ENCODE measurements around the gene WDR88. TPM values are rescaled to one million over a fixed set of nuclear protein-coding genes. Genes with fewer than 3 reads are reported as not detected.

The WDR88 gene
- total and polyA plus RNA-seq, 2 of the 4 experiments (the other 2 are of a cell fraction): not detected

DNA sequence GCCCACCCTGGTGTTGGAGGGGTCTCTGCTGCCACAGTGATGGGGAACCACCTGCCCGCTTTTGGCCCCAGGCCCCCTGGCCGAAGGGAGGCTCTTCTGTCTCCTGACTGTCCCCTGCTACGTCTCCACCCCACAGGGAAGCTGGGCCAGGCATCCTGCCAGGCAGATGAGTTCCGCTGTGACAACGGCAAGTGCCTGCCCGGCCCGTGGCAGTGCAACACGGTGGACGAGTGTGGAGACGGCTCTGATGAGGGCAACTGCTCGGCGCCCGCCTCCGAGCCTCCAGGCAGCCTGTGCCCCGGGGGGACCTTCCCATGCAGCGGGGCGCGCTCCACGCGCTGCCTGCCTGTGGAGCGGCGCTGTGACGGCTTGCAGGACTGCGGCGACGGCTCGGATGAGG, 73.2 kb downstream of the WDR88 start:
- H3K4me3 ChIP-seq (ENCODE audit: insufficient read depth, low read depth, low read length): no peak overlapping the region
- H2BK120ac ChIP-seq (ENCODE audit: low read depth, low read length): no peak overlapping the region
- no peak overlapping the region for H3K18ac ChIP-seq (ENCODE audit: low read depth, low read length)
- no peak overlapping the region for H2BK5ac ChIP-seq (ENCODE audit: low read depth, low read length, poor library complexity, severe bottlenecking)
- ATAC-seq (ENCODE audit: low read depth): no peak
- no peaks in the 10 kb centered on the region for H3K4me1 ChIP-seq (ENCODE audit: control insufficient read depth, insufficient read depth, low read length)
- no peak overlapping the region for H3K56ac ChIP-seq (ENCODE audit: extremely low read depth, insufficient read depth, low read length)
- 95% methylated on average over 25 of the region's 27 CpGs; no CpG with 5 or more reads in 1 of the 2 experiments for WGBS, 2 experiments (ENCODE audit: extremely low coverage in 2 of 2, insufficient read length in 1 of 2)
- intact Hi-C loops (cut with micrococcal nuclease): no loop called here
- no peak overlapping the region for H3K27ac ChIP-seq (ENCODE audit: insufficient read depth, low read length)
- TF ChIP-seq RFX5 (IDR thresholded peaks at IDR 0.05; ENCODE audit: low read depth, low read length) (no peak), MAFK (IDR thresholded peaks at IDR 0.05; ENCODE audit: low read depth, low read length) (no peak), MXI1 (IDR thresholded peaks at IDR 0.05; ENCODE audit: borderline replicate concordance, low read depth, low read length) (no peak), POLR2A (IDR thresholded peaks at IDR 0.05; ENCODE audit: low read depth, low read length) (no peak), RCOR1 (IDR thresholded peaks at IDR 0.05; ENCODE audit: insufficient replicate concordance, low read length) (no peak), FOS (IDR thresholded peaks at IDR 0.05; ENCODE audit: low read depth, low read length) (no peak), MAZ (IDR thresholded peaks at IDR 0.05; ENCODE audit: borderline replicate concordance, low read depth, low read length) (no peak), NFE2L2 (IDR thresholded peaks at IDR 0.05; ENCODE audit: low read depth, low read length) (no peak), RAD21 (IDR thresholded peaks at IDR 0.05; ENCODE audit: low read length) (no peak), SMC3 (IDR thresholded peaks at IDR 0.05; ENCODE audit: low read depth, low read length) (no peak), ELK1 (IDR thresholded peaks at IDR 0.05; ENCODE audit: borderline replicate concordance, low read depth, low read length) (no peak), CHD1 (IDR thresholded peaks at IDR 0.05; ENCODE audit: low read depth, low read length) (no peak)
- TF ChIP-seq, protein P1, sequence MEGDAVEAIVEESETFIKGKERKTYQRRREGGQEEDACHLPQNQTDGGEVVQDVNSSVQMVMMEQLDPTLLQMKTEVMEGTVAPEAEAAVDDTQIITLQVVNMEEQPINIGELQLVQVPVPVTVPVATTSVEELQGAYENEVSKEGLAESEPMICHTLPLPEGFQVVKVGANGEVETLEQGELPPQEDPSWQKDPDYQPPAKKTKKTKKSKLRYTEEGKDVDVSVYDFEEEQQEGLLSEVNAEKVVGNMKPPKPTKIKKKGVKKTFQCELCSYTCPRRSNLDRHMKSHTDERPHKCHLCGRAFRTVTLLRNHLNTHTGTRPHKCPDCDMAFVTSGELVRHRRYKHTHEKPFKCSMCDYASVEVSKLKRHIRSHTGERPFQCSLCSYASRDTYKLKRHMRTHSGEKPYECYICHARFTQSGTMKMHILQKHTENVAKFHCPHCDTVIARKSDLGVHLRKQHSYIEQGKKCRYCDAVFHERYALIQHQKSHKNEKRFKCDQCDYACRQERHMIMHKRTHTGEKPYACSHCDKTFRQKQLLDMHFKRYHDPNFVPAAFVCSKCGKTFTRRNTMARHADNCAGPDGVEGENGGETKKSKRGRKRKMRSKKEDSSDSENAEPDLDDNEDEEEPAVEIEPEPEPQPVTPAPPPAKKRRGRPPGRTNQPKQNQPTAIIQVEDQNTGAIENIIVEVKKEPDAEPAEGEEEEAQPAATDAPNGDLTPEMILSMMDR (conservative IDR thresholded peaks at IDR 0.05; ENCODE audit: low read depth, low read length): no peak
- H3K4ac ChIP-seq (ENCODE audit: low read depth, low read length): no peak overlapping the region
- H3K79me1 ChIP-seq (ENCODE audit: low read depth in 1 of 2, low read length in 2 of 2): peaks cover 0 to 8% of the 10 kb centered on the region in 2 experiments; a peak in 1 of 4 replicates
- no peak overlapping the region for H2BK15ac ChIP-seq (ENCODE audit: low read depth, low read length)
- H2AK9ac ChIP-seq (replicated peaks; ENCODE audit: low read depth, low read length, poor library complexity): no peak overlapping the region
- no peaks in the 10 kb centered on the region for H3K9me3 ChIP-seq (ENCODE audit: control insufficient read depth, insufficient read depth, low read length)
- H3K14ac ChIP-seq (replicated peaks; ENCODE audit: low read depth, low read length): no peak overlapping the region
- H2BK20ac ChIP-seq (ENCODE audit: low read depth, low read length): no peak overlapping the region
- POLR2A ChIA-PET (ENCODE audit: unreplicated experiment): no interaction called here
- CTCF ChIA-PET: no interaction called here
- dilution Hi-C loops (cut with HindIII; ENCODE audit: low sequenced_read_pairs, unreplicated experiment): no loop called here
- peaks cover 17% of the 10 kb centered on the region for H3K36me3 ChIP-seq (ENCODE audit: control insufficient read depth, insufficient read depth, low read length)
- H4K91ac ChIP-seq (ENCODE audit: insufficient read depth, low read depth, low read length): no peak overlapping the region
- peaks cover 5% of the 10 kb centered on the region; the same call in 1 of the 2 replicates for H3K9me1 ChIP-seq (ENCODE audit: insufficient read depth, low read length)
- no peak for DNase-seq
- H2AFZ ChIP-seq (replicated peaks; ENCODE audit: low read length, poor library complexity): no peak overlapping the region
- H2AK5ac ChIP-seq (ENCODE audit: low read depth, low read length): no peak overlapping the region
- H3K9ac ChIP-seq (ENCODE audit: low read depth, low read length): no peak overlapping the region
- no peak overlapping the region for H4K5ac ChIP-seq (ENCODE audit: low read depth, low read length)
- H3K27me3 ChIP-seq (ENCODE audit: control insufficient read depth, insufficient read depth, low read length): no peaks in the 10 kb centered on the region
- H3K23ac ChIP-seq (ENCODE audit: low read depth, low read length): no peak overlapping the region
- H4K20me1 ChIP-seq (ENCODE audit: insufficient read depth, low read length): peaks cover 4% of the 10 kb centered on the region; the same call in 1 of the 2 replicates
- in situ Hi-C loops (cut with MboI; ENCODE audit: low sequenced_read_pairs): no loop called here
- no peak overlapping the region for H4K8ac ChIP-seq (ENCODE audit: low read depth in 2 of 2, low read length in 2 of 2)
- H3K4me2 ChIP-seq (ENCODE audit: low read depth, low read length): no peak overlapping the region
- BruUV-seq (replicated peaks): no TSS peak

Measured in IMR-90 (cell line).